Ascending aorta (tissue), 2 donors: ENCODE results near the gene KCNIP1. TPM values are rescaled to one million over a fixed set of nuclear protein-coding genes. Genes with fewer than 3 reads are reported as not detected.

ENCODE experiments used
- DNase-seq, 2 donors: peaks; one replicate each; pipeline ENCODE4 v3.0.0-alpha.2; 2019; ENCODE audit warnings: low spot score in 2 of 2
- H3K27ac ChIP-seq, 2 donors: fragments of 200-600 bp; sonication (generic); one replicate each; pipeline ENCODE4 v1.5.1; 2016 to 2017; ENCODE audit warnings: mild to moderate bottlenecking in 1 of 2
- H3K27me3 ChIP-seq: fragments of 200-600 bp; sonication (generic); one replicate; pipeline ENCODE4 v1.5.1; 2017
- H3K36me3 ChIP-seq, 2 donors: fragments of 200-600 bp; sonication (generic); one replicate each; pipeline ENCODE4 v1.5.1; 2016
- H3K4me1 ChIP-seq, 2 donors: fragments of 200-600 bp; sonication (generic); one replicate each; pipeline ENCODE4 v1.5.1; 2016 to 2017; ENCODE audit warnings: mild to moderate bottlenecking in 1 of 2
- H3K4me3 ChIP-seq, 2 donors: fragments of 200-600 bp; sonication (generic); one replicate each; pipeline ENCODE4 v1.5.1; 2016 to 2017; ENCODE audit warnings: mild to moderate bottlenecking in 1 of 2
- H3K9me3 ChIP-seq, 2 donors: fragments of 200-600 bp; sonication (generic); one replicate each; pipeline ENCODE4 v1.5.1; 2016
- CTCF ChIP-seq, 3 experiments: fragments of 200-600 bp in 2 of 3; fragments of 450-650 bp in 1 of 3; sonication (generic) in 2 of 3; IDR thresholded peaks; one replicate each; pipeline ENCODE4 v1.5.1; 2016 to 2019; ENCODE audit warnings: antibody characterized with exemption in 3 of 3, mild to moderate bottlenecking in 1 of 3, moderate library complexity in 1 of 3
- intact Hi-C: fragments of 100-400 bp; cut with DNase I; formaldehyde crosslinking; loops from one replicate; pipeline ENCODE4 v1.15.1; 2023
- total RNA-seq: library from RNA; depleted of rRNA; stranded (reverse); fragments of >200 nt; gene quantifications from one replicate; pipeline ENCODE4 v1.1.0, GENCODE V29; 2016

Gene KCNIP1
- total RNA-seq, 1 donor from 2014 or later = not detected

GRCh38 chr5:170513856-170514525 lies 10.2 kb downstream of the KCNIP1 start:
- no peaks in the 10 kb centered on the region for H3K9me3 ChIP-seq
- no peak for TF ChIP-seq CTCF (IDR thresholded peaks at IDR 0.05)
- no peaks in the 10 kb centered on the region for H3K27me3 ChIP-seq
- H3K4me3 ChIP-seq = no peak overlapping the region
- intact Hi-C loops = no loop called here
- no peak overlapping the region for H3K27ac ChIP-seq
- DNase-seq = no peak
- H3K4me1 ChIP-seq = no peaks in the 10 kb centered on the region
- H3K36me3 ChIP-seq = no peaks in the 10 kb centered on the region

GRCh38 chr5:170517411-170517810 lies 13.6 kb downstream of the KCNIP1 start:
- Histone ChIP-seq H3K9me3 (no peaks in the 10 kb centered on the region), H3K36me3 (no peaks in the 10 kb centered on the region), H3K4me1 (no peaks in the 10 kb centered on the region), H3K27ac (no peak overlapping the region), H3K4me3 (no peak overlapping the region), H3K27me3 (no peaks in the 10 kb centered on the region)
- no peak for TF ChIP-seq CTCF (IDR thresholded peaks at IDR 0.05)
- intact Hi-C loops = no loop called here
- DNase-seq = no peak

GRCh38 chr5:170518277-170518676 lies 14.5 kb downstream of the KCNIP1 start:
- Histone ChIP-seq H3K27ac (no peak overlapping the region), H3K4me1 (no peaks in the 10 kb centered on the region), H3K9me3 (no peaks in the 10 kb centered on the region), H3K36me3 (no peaks in the 10 kb centered on the region), H3K27me3 (no peaks in the 10 kb centered on the region), H3K4me3 (no peak overlapping the region)
- DNase-seq = no peak
- intact Hi-C loops = no loop called here
- no peak for TF ChIP-seq CTCF (IDR thresholded peaks at IDR 0.05)

- Histone ChIP-seq H3K36me3 (no peaks in the 10 kb centered on the region), H3K27ac (no peak overlapping the region), H3K4me1 (no peaks in the 10 kb centered on the region), H3K9me3 (no peaks in the 10 kb centered on the region), H3K4me3 (no peak overlapping the region), H3K27me3 (no peaks in the 10 kb centered on the region)
- intact Hi-C loops = no loop called here
- no peak for DNase-seq
- TF ChIP-seq CTCF (IDR thresholded peaks at IDR 0.05) = no peak
These were observed 15.7 kb downstream of the KCNIP1 start for GRCh38 chr5:170519549-170519948.

- no peaks in the 10 kb centered on the region for H3K36me3 ChIP-seq
- TF ChIP-seq CTCF (IDR thresholded peaks at IDR 0.05) = no peak
- H3K4me1 ChIP-seq = no peaks in the 10 kb centered on the region
- DNase-seq = no peak
- no peak overlapping the region for H3K4me3 ChIP-seq
- no peak overlapping the region for H3K27ac ChIP-seq
- H3K9me3 ChIP-seq = no peaks in the 10 kb centered on the region
- no peaks in the 10 kb centered on the region for H3K27me3 ChIP-seq
- intact Hi-C loops = no loop called here
These were observed 16.6 kb downstream of the KCNIP1 start for GRCh38 chr5:170520372-170520771.
